CD14-positive monocyte (primary cell): ENCODE measurements around the gene RPP21. TPM values are rescaled to one million over a fixed set of nuclear protein-coding genes. Genes with fewer than 3 reads are reported as not detected.

Experiments
- DNase-seq, 3 donors: peaks; one replicate each; pipeline ENCODE4 v3.0.0-alpha.2; 2011 to 2022
- H2AFZ ChIP-seq: 2 replicates; pipeline ENCODE4 v1.6.0; 2012; ENCODE audit warnings: mild to moderate bottlenecking, low read depth, low read length, inconsistent platforms; ENCODE audit not compliant: insufficient read depth, poor library complexity, severe bottlenecking
- H3K27ac ChIP-seq, 2 donors: 1 replicate in 1 of 2; 2 replicates in 1 of 2; pipeline ENCODE4 v1.5.1; 2012 to 2013; ENCODE audit warnings: low read length in 2 of 2, control low read depth in 1 of 2, inconsistent platforms in 1 of 2, low read depth in 1 of 2, mild to moderate bottlenecking in 1 of 2
- H3K27me3 ChIP-seq, 2 donors: one replicate each; pipeline versions ENCODE4 v1.6.0 to v1.6.1; 2011 to 2013; ENCODE audit warnings: low read length in 2 of 2; ENCODE audit not compliant: control insufficient read depth in 2 of 2, insufficient read depth in 2 of 2
- H3K36me3 ChIP-seq, 2 donors: replicated peaks in 1 of 2; 1 replicate in 1 of 2; 2 replicates in 1 of 2; pipeline versions ENCODE4 v1.5.1 to v1.6.1; 2012 to 2013; ENCODE audit warnings: low read length in 2 of 2, control low read depth in 1 of 2, inconsistent platforms in 1 of 2, mild to moderate bottlenecking in 1 of 2; ENCODE audit not compliant: insufficient read depth in 2 of 2, control insufficient read depth in 1 of 2
- H3K4me1 ChIP-seq, 2 donors: 1 replicate in 1 of 2; 2 replicates in 1 of 2; pipeline versions ENCODE4 v1.5.1 to v1.6.1; 2012 to 2013; ENCODE audit warnings: low read length in 2 of 2, control low read depth in 1 of 2, inconsistent platforms in 1 of 2, mild to moderate bottlenecking in 1 of 2, moderate library complexity in 1 of 2; ENCODE audit not compliant: insufficient read depth in 2 of 2, control insufficient read depth in 1 of 2
- H3K4me2 ChIP-seq: replicated peaks from 2 replicates; pipeline ENCODE3; 2012; ENCODE audit warnings: low read length, moderate library complexity, mild to moderate bottlenecking; ENCODE audit not compliant: poor library complexity, severe bottlenecking; ENCODE audit errors: extremely low read depth
- H3K4me3 ChIP-seq, 3 experiments: fragments of 200-600 bp in 1 of 3; sonication (generic) in 1 of 3; replicated peaks in 1 of 3; 1 replicate in 2 of 3; 2 replicates in 1 of 3; pipeline ENCODE4 v1.5.1; 2011 to 2013; ENCODE audit warnings: low read length in 3 of 3, mild to moderate bottlenecking in 3 of 3, control low read depth in 2 of 3, low read depth in 2 of 3, inconsistent platforms in 1 of 3, moderate library complexity in 1 of 3
- H3K79me2 ChIP-seq: 2 replicates; pipeline ENCODE4 v1.6.0; 2012; ENCODE audit warnings: mild to moderate bottlenecking, control low read depth, inconsistent platforms, low read length, moderate library complexity; ENCODE audit not compliant: insufficient read depth
- H3K9ac ChIP-seq: 2 replicates; pipeline ENCODE4 v1.6.0; 2017; ENCODE audit warnings: low read length, mild to moderate bottlenecking; ENCODE audit not compliant: insufficient read depth, poor library complexity, severe bottlenecking
- H3K9me3 ChIP-seq, 2 donors: replicated peaks in 1 of 2; 1 replicate in 1 of 2; 2 replicates in 1 of 2; pipeline versions ENCODE4 v1.5.1 to v1.6.1; 2012 to 2013; ENCODE audit warnings: low read length in 2 of 2, control low read depth in 1 of 2; ENCODE audit not compliant: control insufficient read depth in 1 of 2, insufficient read depth in 1 of 2
- H4K20me1 ChIP-seq: 2 replicates; pipeline ENCODE4 v1.6.0; 2012; ENCODE audit warnings: mild to moderate bottlenecking, low read length, control low read depth, moderate library complexity; ENCODE audit not compliant: insufficient read depth
- H3K27ac Mint-ChIP-seq, 7 donors: one replicate each; pipeline ENCODE4 v1.8.0; 2020; ENCODE audit warnings: mild to moderate bottlenecking in 7 of 7, mixed read lengths in 7 of 7, moderate library complexity in 6 of 7, inconsistent platforms in 2 of 7
- H3K27me3 Mint-ChIP-seq, 3 donors: one replicate each; pipeline ENCODE4 v1.8.0; 2021 to 2022; ENCODE audit warnings: low read depth in 3 of 3, mild to moderate bottlenecking in 3 of 3, mixed read lengths in 3 of 3, moderate library complexity in 3 of 3, inconsistent platforms in 1 of 3
- H3K36me3 Mint-ChIP-seq, 2 donors: one replicate each; pipeline ENCODE4 v1.8.0; 2020; ENCODE audit warnings: mixed read lengths in 2 of 2, inconsistent platforms in 1 of 2, mild to moderate bottlenecking in 1 of 2
- H3K4me1 Mint-ChIP-seq: one replicate; pipeline ENCODE4 v1.8.0; 2020; ENCODE audit warnings: mild to moderate bottlenecking, mixed read lengths
- H3K4me3 Mint-ChIP-seq, 2 donors: one replicate each; pipeline ENCODE4 v1.8.0; 2020; ENCODE audit warnings: mild to moderate bottlenecking in 2 of 2, mixed read lengths in 2 of 2, moderate library complexity in 1 of 2
- H3K9me3 Mint-ChIP-seq, 7 donors: one replicate each; pipeline ENCODE4 v1.8.0; 2020 to 2022; ENCODE audit warnings: mixed read lengths in 7 of 7, mild to moderate bottlenecking in 6 of 7, moderate library complexity in 6 of 7, inconsistent platforms in 2 of 7
- CTCF ChIP-seq: fragments of 200-600 bp; IDR thresholded peaks from one replicate; pipeline ENCODE4 v1.8.0; 2022; ENCODE audit warnings: antibody characterized with exemption, mild to moderate bottlenecking
- WGBS: methylation state at CpG from one replicate; pipeline ENCODE4 v1.1.5; 2013; ENCODE audit warnings: missing lambda C conversion rate; ENCODE audit not compliant: insufficient coverage; 5-methylcytosine and 5-hydroxymethylcytosine counted together
- intact Hi-C, 2 donors: fragments of 100-400 bp; cut with micrococcal nuclease; formaldehyde crosslinking; loops; one replicate each; pipeline versions ENCODE4 v1.15.0 to v1.15.1; 2023
- polyA plus RNA-seq, 3 donors: library from polyadenylated mRNA; depleted of rRNA in 1 of 3; unstranded in 2 of 3; stranded (reverse) in 1 of 3; fragments of 300-500 nt in 2 of 3; fragments of >200 nt in 1 of 3; fragmentation: Illumina TruSeq in 2 of 3; gene quantifications; 1 replicate in 2 of 3; 2 replicates in 1 of 3; pipeline ENCODE4 v1.2.3, GENCODE V29; 2012 to 2021

The RPP21 gene
- polyA plus RNA-seq, 3 donors = 59.2 to 63.6 (median 59.5) TPM

GRCh38 chr6:30325873-30326525 is 19.0 kb upstream of the RPP21 start:
- peaks cover 35% of the 10 kb centered on the region for H4K20me1 ChIP-seq
- H2AFZ ChIP-seq = peak overlapping the region; percentile 88
- H3K4me1 Mint-ChIP-seq = peaks cover 50% of the 10 kb centered on the region
- peaks cover 16 to 20% of the 10 kb centered on the region in 2 donors for H3K36me3 ChIP-seq
- TF ChIP-seq CTCF = no peak
- peaks cover 24 to 29% of the 10 kb centered on the region in 2 donors for H3K36me3 Mint-ChIP-seq
- H3K9ac ChIP-seq = peak overlapping the region; percentile 93
- H3K4me3 ChIP-seq = peak overlapping the region; percentile 78 to 89 (median 82)
- intact Hi-C loops = loop anchor here (5.0 to 10.0 kb wide), 3 partner anchors 69 to 261 kb away; partner anchors contain the start of genes TRIM26 (in 2 of the 2), POLR1H (in 1 of the 2) and PPP1R11 (in 1 of the 2)
- no peaks in the 10 kb centered on the region for H3K9me3 Mint-ChIP-seq
- no peaks in the 10 kb centered on the region for H3K27me3 ChIP-seq
- WGBS = under 1% methylated on average over 24 of the region's 29 CpGs
- H3K4me2 ChIP-seq = peak overlapping the region; percentile 77
- peak overlapping the region; percentile 96 to 99 (median 99) for H3K27ac Mint-ChIP-seq
- H3K27me3 Mint-ChIP-seq = no peaks in the 10 kb centered on the region
- H3K4me3 Mint-ChIP-seq = peak overlapping the region; percentile 92 to 96
- peak; percentile 75 to 90 (median 79) for DNase-seq
- peak overlapping the region; percentile 86 to 94 for H3K27ac ChIP-seq
- H3K79me2 ChIP-seq = peaks cover 51% of the 10 kb centered on the region
- peaks cover 22 to 29% of the 10 kb centered on the region in 2 donors for H3K4me1 ChIP-seq
- no peaks in the 10 kb centered on the region for H3K9me3 ChIP-seq

- no peak for TF ChIP-seq CTCF
- Mint-ChIP-seq H3K27me3 (no peaks in the 10 kb centered on the region), H3K4me3 (peak within 1 kb of the TSS; percentile 94 to 98), H3K36me3 (peaks cover 30 to 36% of the 10 kb centered on the region in 2 donors), H3K27ac (peak within 1 kb of the TSS; percentile 96 to 99 (median 99)), H3K4me1 (peaks cover 49% of the 10 kb centered on the region), H3K9me3 (no peaks in the 10 kb centered on the region)
- intact Hi-C loops = loop anchor here (5.0 to 10.0 kb wide), 3 partner anchors 69 to 262 kb away; partner anchors contain the start of genes TRIM26 (in 2 of the 2), POLR1H (in 1 of the 2) and PPP1R11 (in 1 of the 2)
- Histone ChIP-seq H3K36me3 (peaks cover 16 to 26% of the 10 kb centered on the region in 2 donors), H3K4me3 (peak within 1 kb of the TSS; percentile 78 to 89 (median 82)), H3K9me3 (no peaks in the 10 kb centered on the region), H3K79me2 (peaks cover 44% of the 10 kb centered on the region), H3K27ac (peak within 1 kb of the TSS; percentile 86 to 94), H3K4me2 (peak within 1 kb of the TSS; percentile 77), H3K9ac (peak within 1 kb of the TSS; percentile 93), H3K27me3 (no peaks in the 10 kb centered on the region), H4K20me1 (peaks cover 30% of the 10 kb centered on the region), H2AFZ (peak within 1 kb of the TSS; percentile 88), H3K4me1 (peaks cover 22 to 29% of the 10 kb centered on the region in 2 donors)
- peak; percentile 76 to 81 (median 77) for DNase-seq
- WGBS = under 1% methylated on average over 76 of the region's 90 CpGs
Observed at GRCh38 chr6:30326526-30327231, 18.3 kb upstream of the RPP21 start, which contains the start of gene TRIM39. Gene TRIM39, plus strand, starts transcription at chr6:30326927. Its CDS starts 2,391 bp downstream, at chr6:30329318.
